AG04449 (cell line): Measurements from ENCODE around the gene KCNMA1.

ENCODE experiments used
- CTCF ChIA-PET: fragments of 350-600 bp; formaldehyde crosslinking; extraction: SDS; loops from one replicate; lab custom pipeline; 2021; ENCODE audit warnings: antibody characterized with exemption; lab: Yijun Ruan, JAX
- POLR2A ChIA-PET: fragments of 400-600, 350-600 bp; formaldehyde crosslinking; extraction: SDS; loops from one replicate; lab custom pipeline; 2020; ENCODE audit warnings: antibody characterized with exemption, inconsistent platforms; lab: Yijun Ruan, JAX
- DNase-seq: peaks from one replicate; pipeline ENCODE4 v3.0.0-alpha.2; 2010; ENCODE audit warnings: low read depth, low spot score
- H3K4me3 ChIP-seq: 2 replicates; pipeline ENCODE4 v1.5.1; 2011; ENCODE audit warnings: low read depth, mild to moderate bottlenecking, control low read depth, low read length
- CTCF ChIP-seq: IDR thresholded peaks from one replicate; pipeline ENCODE4 v1.5.1; 2011; ENCODE audit warnings: mild to moderate bottlenecking, moderate library complexity, low read length, control low read depth, inconsistent platforms; ENCODE audit not compliant: insufficient read depth; ENCODE audit errors: missing control alignments

Gene KCNMA1

GRCh38 chr10:77598606-77599005 lies 39.0 kb downstream of the KCNMA1 start:
- POLR2A ChIA-PET = no interaction called here
- CTCF ChIA-PET = interaction anchor here (1.2 kb wide), 1 partner anchor 425 kb away, joined by 3 read pairs; no protein-coding TSS in a partner anchor
- no peak for DNase-seq
- no peak overlapping the region for H3K4me3 ChIP-seq
- no peak for TF ChIP-seq CTCF

DNA sequence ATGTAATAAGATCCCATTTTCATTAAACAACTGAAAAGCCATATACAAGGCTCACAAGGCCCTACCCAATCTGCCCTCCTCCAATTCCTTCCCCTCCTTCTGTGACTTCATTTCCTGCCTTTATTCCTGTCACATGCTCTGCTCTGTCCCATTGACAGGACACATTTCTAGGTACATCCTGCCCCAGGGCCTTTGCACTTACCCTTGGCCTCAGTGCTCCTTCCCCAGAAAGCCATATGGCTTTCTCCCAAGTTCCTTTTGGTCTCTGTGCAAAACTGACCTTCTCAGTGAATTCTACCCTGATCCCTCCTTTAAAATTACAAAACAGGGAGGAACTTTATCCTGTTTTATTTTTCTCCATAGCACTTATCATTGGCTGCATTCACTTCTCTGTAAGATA lies 40.0 kb downstream of the KCNMA1 start:
- DNase-seq = no peak
- CTCF ChIA-PET = no interaction called here
- no peak for TF ChIP-seq CTCF
- no peak overlapping the region for H3K4me3 ChIP-seq
- POLR2A ChIA-PET = no interaction called here

- POLR2A ChIA-PET = no interaction called here
- H3K4me3 ChIP-seq = no peak overlapping the region
- no peak for DNase-seq
- TF ChIP-seq CTCF = no peak
- CTCF ChIA-PET = interaction anchor here (1.4 to 1.9 kb wide), 2 partner anchors 9 to 15 kb away, joined by 3 to 8 read pairs; no protein-coding TSS in a partner anchor
Measured at GRCh38 chr10:77594471-77594783, 43.2 kb downstream of the KCNMA1 start.

GRCh38 chr10:77593771-77594470 lies 43.7 kb downstream of the KCNMA1 start:
- DNase-seq = no peak
- TF ChIP-seq CTCF = no peak
- POLR2A ChIA-PET = no interaction called here
- CTCF ChIA-PET = interaction anchor here (1.3 to 1.9 kb wide), 3 partner anchors 10 to 29 kb away, joined by 3 to 8 read pairs (median 3); no protein-coding TSS in a partner anchor
- H3K4me3 ChIP-seq = no peak overlapping the region

GRCh38 chr10:77592946-77593636 lies 44.5 kb downstream of the KCNMA1 start:
- ChIA-PET POLR2A (no interaction called here), CTCF (interaction anchor here (0.8 to 1.9 kb wide), 3 partner anchors 8 to 28 kb away, joined by 3 to 8 read pairs (median 4); no protein-coding TSS in a partner anchor)
- peak; percentile 81 for DNase-seq
- no peak for TF ChIP-seq CTCF
- no peak overlapping the region for H3K4me3 ChIP-seq

DNA sequence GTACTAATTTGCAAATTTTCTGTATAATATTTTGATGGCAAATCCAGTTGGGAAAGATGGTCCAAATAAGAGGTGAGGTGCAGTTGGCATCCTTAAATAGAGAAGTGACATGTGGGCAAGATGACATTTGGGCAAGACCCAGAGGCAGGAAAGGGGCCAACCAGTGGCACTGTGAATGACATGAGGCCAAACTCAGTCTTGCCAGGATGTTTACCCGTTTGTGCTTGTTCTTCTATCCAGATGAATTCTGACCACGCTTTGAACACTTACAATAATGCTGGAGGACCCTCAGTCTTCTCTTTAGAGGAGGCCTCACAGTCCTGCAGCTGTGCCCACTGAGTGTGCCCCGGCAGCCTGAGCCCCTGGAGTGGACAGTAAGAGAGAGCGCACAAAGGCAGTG lies 45.1 kb downstream of the KCNMA1 start:
- CTCF ChIA-PET = interaction anchor here (0.8 to 1.9 kb wide), 3 partner anchors 9 to 27 kb away, joined by 3 to 8 read pairs (median 4); no protein-coding TSS in a partner anchor
- POLR2A ChIA-PET = no interaction called here

More for the DNA sequence above, 45.1 kb downstream of the KCNMA1 start:
- no peak for DNase-seq
- TF ChIP-seq CTCF = no peak
- no peak overlapping the region for H3K4me3 ChIP-seq
